Measurements from ENCODE around the gene PROP1. TPM values are rescaled to one million over a fixed set of nuclear protein-coding genes. Genes with fewer than 3 reads are reported as not detected.
"Not testable (repeated sequence)": the region's sequence is repeated elsewhere in the genome, so short reads cannot be mapped to it uniquely, and the experiment has no call there.

Gene PROP1
- total and polyA plus RNA-seq, 3 experiments from 2014 or later: not detected

DNA sequence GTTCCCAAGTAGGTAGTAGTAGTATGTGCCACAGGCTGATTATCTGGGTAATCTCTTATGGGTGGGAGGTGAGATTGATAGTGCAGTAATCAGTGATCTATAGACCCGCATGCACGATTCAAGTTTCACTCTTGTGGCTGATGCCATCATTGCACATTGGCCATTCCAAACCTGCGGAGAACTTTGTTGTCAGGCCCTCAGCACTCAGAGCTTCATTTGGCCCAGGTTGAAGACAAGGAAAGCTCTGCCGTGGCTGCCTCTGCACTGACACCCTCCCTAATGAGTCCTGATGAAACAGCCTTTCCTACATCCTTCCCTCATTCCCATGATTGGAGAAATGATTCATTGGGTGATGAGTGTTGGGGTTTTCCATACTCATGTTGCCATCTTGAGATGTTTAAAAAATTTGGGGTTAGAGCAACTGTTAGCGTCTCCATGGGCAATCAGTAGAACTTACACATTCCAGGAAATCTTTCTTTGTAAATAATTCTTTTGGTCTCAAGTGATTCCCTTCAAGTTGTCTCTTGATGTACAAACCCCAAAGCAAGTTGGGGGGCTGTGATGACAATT is 22.9 kb downstream of the PROP1 start:
- no peak for DNase-seq
- Mint-ChIP-seq H3K9me3 (peaks cover 0 to 30% (median 3%) of the 10 kb centered on the region in 5 donors), H3K4me1 (no peaks in the 10 kb centered on the region), H3K27ac (no peak overlapping the region), H3K4me3 (no peak overlapping the region), H3K36me3 (peaks cover 0 to 11% (median 3%) of the 10 kb centered on the region in 3 donors), H3K27me3 (peaks cover 0 to 12% of the 10 kb centered on the region in 2 donors)
- H3K27me3 ChIP-seq (ENCODE audit: insufficient read depth, low read length, poor library complexity, severe bottlenecking): no peaks in the 10 kb centered on the region
- ChIA-PET POLR2A (no interaction called here), CTCF (no interaction called here)
- H3K27ac ChIP-seq (ENCODE audit: low read depth, low read length): no peak overlapping the region
- no peaks in the 10 kb centered on the region for H3K36me3 ChIP-seq (ENCODE audit: insufficient read depth, low read length)
- no peaks in the 10 kb centered on the region for H3K9me3 ChIP-seq (ENCODE audit: low read length)
- H3K4me3 ChIP-seq (ENCODE audit: low read length): no peak overlapping the region
- no peaks in the 10 kb centered on the region for H3K4me1 ChIP-seq (ENCODE audit: insufficient read depth, low read length)

DNA sequence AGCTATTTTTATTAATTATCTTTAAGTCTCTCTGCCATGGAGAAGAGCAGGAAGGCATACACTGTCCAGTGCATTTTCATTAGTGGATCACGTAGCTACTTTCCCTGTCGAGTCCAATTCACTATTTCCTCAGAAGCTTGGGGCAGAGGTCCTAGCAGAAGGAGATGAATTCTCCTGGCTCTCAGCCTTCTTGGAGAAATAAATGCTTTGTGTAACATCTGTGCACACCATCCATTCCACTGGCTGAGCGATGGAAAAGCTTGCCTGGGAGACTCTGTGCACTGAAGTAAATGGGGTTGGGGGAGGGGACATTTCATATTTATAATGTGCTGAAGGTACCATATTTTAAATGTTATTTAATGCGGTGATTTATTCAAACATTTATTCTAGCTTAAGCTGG is 23.4 kb downstream of the PROP1 start:
- no peaks in the 10 kb centered on the region for H3K27me3 ChIP-seq (ENCODE audit: insufficient read depth, low read length, poor library complexity, severe bottlenecking)
- Mint-ChIP-seq H3K4me3 (no peak overlapping the region), H3K36me3 (peaks cover 0 to 11% (median 3%) of the 10 kb centered on the region in 3 donors), H3K27ac (no peak overlapping the region), H3K9me3 (peaks cover 0 to 30% (median 3%) of the 10 kb centered on the region in 5 donors), H3K4me1 (no peaks in the 10 kb centered on the region), H3K27me3 (peaks cover 0 to 12% of the 10 kb centered on the region in 2 donors)
- ChIA-PET CTCF (no interaction called here), POLR2A (no interaction called here)
- H3K9me3 ChIP-seq (ENCODE audit: low read length): no peaks in the 10 kb centered on the region
- H3K27ac ChIP-seq (ENCODE audit: low read depth, low read length): no peak overlapping the region
- H3K4me3 ChIP-seq (ENCODE audit: low read length): no peak overlapping the region
- H3K36me3 ChIP-seq (ENCODE audit: insufficient read depth, low read length): no peaks in the 10 kb centered on the region
- no peaks in the 10 kb centered on the region for H3K4me1 ChIP-seq (ENCODE audit: insufficient read depth, low read length)
- DNase-seq: no peak

DNA sequence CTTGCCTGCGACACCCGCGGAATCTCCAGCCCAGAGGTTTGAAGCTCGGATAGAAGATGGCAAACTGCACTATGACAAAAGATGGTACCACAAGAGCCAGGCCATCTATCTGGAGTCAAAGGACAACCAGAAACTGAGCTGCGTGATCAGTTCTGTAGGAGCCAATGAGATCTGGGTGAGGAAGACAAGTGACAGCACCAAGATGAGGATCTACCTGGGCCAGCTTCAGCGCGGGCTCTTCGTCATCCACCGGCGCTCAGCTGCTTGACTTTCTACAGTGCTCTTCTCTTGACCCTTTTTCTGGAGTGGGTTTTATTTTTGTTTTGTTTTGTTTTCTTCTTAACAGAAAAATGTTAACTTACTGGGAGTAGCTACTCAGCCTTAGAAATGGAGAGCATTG is 24.0 kb downstream of the PROP1 start:
- H3K36me3 ChIP-seq (ENCODE audit: insufficient read depth, low read length); DNase-seq; H3K27ac Mint-ChIP-seq; H3K4me1 Mint-ChIP-seq; H3K9me3 ChIP-seq (ENCODE audit: low read length); H3K27ac ChIP-seq (ENCODE audit: low read depth, low read length); H3K4me1 ChIP-seq (ENCODE audit: insufficient read depth, low read length); POLR2A ChIA-PET; H3K4me3 Mint-ChIP-seq; H3K27me3 ChIP-seq (ENCODE audit: insufficient read depth, low read length, poor library complexity, severe bottlenecking); H3K4me3 ChIP-seq (ENCODE audit: low read length): not testable (repeated sequence)
- peaks cover 0 to 30% (median 3%) of the 10 kb centered on the region in 5 donors for H3K9me3 Mint-ChIP-seq
- H3K27me3 Mint-ChIP-seq: peaks cover 0 to 12% of the 10 kb centered on the region in 2 donors
- CTCF ChIA-PET: interaction anchor here (0.9 kb wide), 1 partner anchor 12 kb away, joined by 3 read pairs; no protein-coding TSS in a partner anchor
- peaks cover 0 to 11% (median 3%) of the 10 kb centered on the region in 3 donors for H3K36me3 Mint-ChIP-seq

DNA sequence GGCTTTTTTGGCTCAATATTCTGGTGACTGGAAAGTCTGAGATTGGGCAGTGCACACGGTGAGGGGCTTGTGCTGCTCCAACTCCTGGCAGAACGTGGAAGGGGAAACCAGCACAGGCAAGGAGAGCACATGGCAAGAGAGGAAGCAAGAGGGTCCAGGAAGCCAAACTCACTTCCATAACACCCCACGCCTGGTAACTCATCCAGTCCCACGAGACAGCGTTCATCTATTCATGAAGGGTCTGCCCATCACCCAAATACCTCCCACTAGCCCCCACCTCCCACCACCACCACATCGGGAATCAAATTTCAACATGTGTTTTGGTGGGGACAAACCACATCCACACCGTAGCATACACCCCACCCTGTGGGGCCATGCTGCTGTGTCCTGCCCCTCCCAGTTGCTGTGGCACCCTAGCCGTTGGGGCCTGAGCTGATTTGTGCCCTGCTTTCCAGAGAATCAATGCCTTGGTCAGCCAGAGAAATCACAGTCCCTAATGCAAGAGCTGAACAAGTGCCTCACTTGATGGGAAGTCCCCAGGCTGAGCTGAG is 27.3 kb downstream of the PROP1 start:
- H3K27me3 Mint-ChIP-seq: no peaks in the 10 kb centered on the region
- Histone ChIP-seq H3K9me3 (ENCODE audit: low read length) (no peaks in the 10 kb centered on the region), H3K36me3 (ENCODE audit: insufficient read depth, low read length) (no peaks in the 10 kb centered on the region), H3K27ac (ENCODE audit: low read depth, low read length) (no peak overlapping the region), H3K4me1 (ENCODE audit: insufficient read depth, low read length) (no peaks in the 10 kb centered on the region), H3K27me3 (ENCODE audit: insufficient read depth, low read length, poor library complexity, severe bottlenecking) (no peaks in the 10 kb centered on the region), H3K4me3 (ENCODE audit: low read length) (no peak overlapping the region)
- no peak overlapping the region for H3K27ac Mint-ChIP-seq
- H3K4me1 Mint-ChIP-seq: peaks cover 3 to 9% (median 7%) of the 10 kb centered on the region in 3 donors
- peaks cover 0 to 8% (median 0%) of the 10 kb centered on the region in 3 donors for H3K36me3 Mint-ChIP-seq
- peaks cover 0 to 16% (median 2%) of the 10 kb centered on the region in 5 donors for H3K9me3 Mint-ChIP-seq
- H3K4me3 Mint-ChIP-seq: no peak overlapping the region
- ChIA-PET CTCF (no interaction called here), POLR2A (no interaction called here)
- DNase-seq: no peak

DNA sequence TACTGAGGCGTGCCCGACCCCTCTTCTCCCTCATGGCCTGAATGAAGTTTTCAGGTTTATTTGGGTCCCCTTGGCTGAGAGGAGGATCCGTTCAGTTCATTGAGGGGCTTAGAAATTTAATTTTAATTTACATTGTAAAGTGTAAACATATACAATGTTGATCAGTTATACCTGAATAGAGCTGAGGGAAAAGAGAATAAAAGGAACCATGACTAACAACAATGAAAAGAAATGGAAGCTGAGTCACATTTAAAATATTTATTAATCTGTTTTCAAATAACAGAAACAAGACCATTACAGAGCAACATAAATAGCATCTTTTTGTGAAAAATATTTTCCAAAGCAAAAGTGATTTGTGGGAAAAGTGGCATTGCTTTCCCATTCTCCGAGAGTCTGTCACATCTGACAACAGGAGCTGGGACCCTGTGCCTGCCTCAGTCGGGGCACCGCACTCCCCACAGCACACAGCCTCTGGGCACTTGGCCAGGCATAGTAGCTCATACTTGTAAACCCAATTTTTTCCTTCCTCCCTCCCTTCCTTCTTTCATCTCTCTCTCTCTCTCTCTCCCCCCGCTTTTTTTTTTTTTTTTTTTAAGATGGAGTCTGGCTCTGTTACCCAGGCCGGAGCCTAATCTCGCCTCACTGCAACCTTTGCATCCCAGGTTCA is 28.7 kb downstream of the PROP1 start:
- POLR2A ChIA-PET: no interaction called here
- Mint-ChIP-seq H3K9me3 (peaks cover 0 to 12% (median 2%) of the 10 kb centered on the region in 5 donors), H3K4me1 (peaks cover 3 to 9% (median 7%) of the 10 kb centered on the region in 3 donors), H3K27me3 (no peaks in the 10 kb centered on the region), H3K27ac (no peak overlapping the region), H3K36me3 (peaks cover 0 to 10% (median 2%) of the 10 kb centered on the region in 3 donors), H3K4me3 (no peak overlapping the region)
- Histone ChIP-seq H3K9me3 (ENCODE audit: low read length) (no peaks in the 10 kb centered on the region), H3K4me3 (ENCODE audit: low read length) (no peak overlapping the region), H3K4me1 (ENCODE audit: insufficient read depth, low read length) (no peaks in the 10 kb centered on the region), H3K27ac (ENCODE audit: low read depth, low read length) (no peak overlapping the region), H3K36me3 (ENCODE audit: insufficient read depth, low read length) (no peaks in the 10 kb centered on the region), H3K27me3 (ENCODE audit: insufficient read depth, low read length, poor library complexity, severe bottlenecking) (no peaks in the 10 kb centered on the region)
- DNase-seq: no peak
- CTCF ChIA-PET: no interaction called here

DNA sequence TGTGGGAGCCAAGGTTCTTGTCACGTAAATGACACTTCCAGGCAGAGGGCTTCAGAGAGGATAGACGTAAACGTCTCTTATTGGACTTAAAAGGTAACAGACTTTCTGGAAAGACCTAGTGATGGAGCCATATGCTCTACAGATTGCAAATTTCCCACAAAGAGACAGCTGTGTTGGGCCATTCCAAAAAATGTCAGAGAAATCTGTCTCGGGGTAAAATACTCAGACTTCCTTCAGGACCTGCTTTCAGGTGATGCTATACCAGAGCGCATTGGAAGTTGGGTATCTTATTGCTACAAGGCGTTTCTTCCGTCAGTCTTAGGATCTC is 29.2 kb downstream of the PROP1 start:
- H3K4me3 Mint-ChIP-seq: no peak overlapping the region
- no peak overlapping the region for H3K27ac Mint-ChIP-seq
- peaks cover 0 to 7% (median 2%) of the 10 kb centered on the region in 5 donors for H3K9me3 Mint-ChIP-seq
- Histone ChIP-seq H3K36me3 (ENCODE audit: insufficient read depth, low read length) (no peaks in the 10 kb centered on the region), H3K4me3 (ENCODE audit: low read length) (no peak overlapping the region), H3K9me3 (ENCODE audit: low read length) (no peaks in the 10 kb centered on the region), H3K27me3 (ENCODE audit: insufficient read depth, low read length, poor library complexity, severe bottlenecking) (no peaks in the 10 kb centered on the region), H3K27ac (ENCODE audit: low read depth, low read length) (no peak overlapping the region), H3K4me1 (ENCODE audit: insufficient read depth, low read length) (no peaks in the 10 kb centered on the region)
- ChIA-PET CTCF (no interaction called here), POLR2A (no interaction called here)
- DNase-seq: no peak
- H3K27me3 Mint-ChIP-seq: no peaks in the 10 kb centered on the region
- H3K4me1 Mint-ChIP-seq: peaks cover 3 to 9% (median 7%) of the 10 kb centered on the region in 3 donors
- H3K36me3 Mint-ChIP-seq: peaks cover 0 to 10% (median 2%) of the 10 kb centered on the region in 3 donors

DNA sequence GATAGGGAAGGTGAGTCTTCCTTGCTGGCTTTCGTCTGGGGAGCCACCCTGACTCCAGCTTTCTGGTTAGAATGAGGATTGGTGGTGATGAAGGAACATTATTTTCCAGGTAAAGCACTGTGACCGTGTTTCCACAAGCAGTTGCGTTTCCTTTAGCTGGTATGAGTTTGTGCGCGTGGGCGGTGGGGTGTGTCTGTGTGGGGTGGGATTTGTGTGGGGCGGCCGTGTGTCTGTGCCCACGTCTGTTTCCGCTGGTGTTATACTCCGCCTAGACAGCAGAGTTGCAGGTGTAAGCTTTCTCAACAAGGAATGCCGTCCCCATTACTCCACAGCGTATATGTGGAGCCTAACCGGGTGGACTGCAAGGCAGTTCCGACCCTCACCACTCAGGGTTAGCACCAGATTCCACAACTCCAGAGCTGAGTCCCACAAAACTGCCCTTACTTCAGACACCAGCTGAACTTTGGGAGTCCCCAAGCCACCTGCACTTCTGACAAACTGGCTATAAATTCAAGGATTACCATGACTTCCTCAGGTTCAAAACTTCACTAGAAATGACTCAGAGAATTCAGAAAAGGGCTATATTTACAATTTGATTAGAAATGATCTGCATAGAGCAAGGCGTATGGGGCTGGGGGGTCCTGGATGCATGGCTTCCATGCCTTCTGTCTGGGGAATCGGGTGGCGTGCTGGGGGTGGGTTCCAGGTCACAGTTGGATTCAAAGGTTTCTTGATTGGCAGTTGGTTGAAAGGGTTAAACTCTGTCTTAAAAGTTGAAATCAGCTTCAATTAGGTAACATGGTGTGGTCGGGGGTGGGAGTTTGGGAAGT is 29.8 kb downstream of the PROP1 start:
- no peak overlapping the region for H3K4me3 Mint-ChIP-seq
- no peaks in the 10 kb centered on the region for H3K9me3 ChIP-seq (ENCODE audit: low read length)
- no peaks in the 10 kb centered on the region for H3K4me1 ChIP-seq (ENCODE audit: insufficient read depth, low read length)
- H3K36me3 Mint-ChIP-seq: peaks cover 0 to 10% (median 2%) of the 10 kb centered on the region in 3 donors
- peaks cover 0 to 2% (median 2%) of the 10 kb centered on the region in 5 donors for H3K9me3 Mint-ChIP-seq
- CTCF ChIA-PET: no interaction called here
- no peak overlapping the region for H3K4me3 ChIP-seq (ENCODE audit: low read length)
- H3K27me3 ChIP-seq (ENCODE audit: insufficient read depth, low read length, poor library complexity, severe bottlenecking): no peaks in the 10 kb centered on the region
- no peak overlapping the region for H3K27ac Mint-ChIP-seq
- POLR2A ChIA-PET: no interaction called here
- no peak for DNase-seq
- no peaks in the 10 kb centered on the region for H3K27me3 Mint-ChIP-seq
- H3K27ac ChIP-seq (ENCODE audit: low read depth, low read length): no peak overlapping the region
- peaks cover 3 to 9% (median 7%) of the 10 kb centered on the region in 3 donors for H3K4me1 Mint-ChIP-seq
- H3K36me3 ChIP-seq (ENCODE audit: insufficient read depth, low read length): no peaks in the 10 kb centered on the region

DNA sequence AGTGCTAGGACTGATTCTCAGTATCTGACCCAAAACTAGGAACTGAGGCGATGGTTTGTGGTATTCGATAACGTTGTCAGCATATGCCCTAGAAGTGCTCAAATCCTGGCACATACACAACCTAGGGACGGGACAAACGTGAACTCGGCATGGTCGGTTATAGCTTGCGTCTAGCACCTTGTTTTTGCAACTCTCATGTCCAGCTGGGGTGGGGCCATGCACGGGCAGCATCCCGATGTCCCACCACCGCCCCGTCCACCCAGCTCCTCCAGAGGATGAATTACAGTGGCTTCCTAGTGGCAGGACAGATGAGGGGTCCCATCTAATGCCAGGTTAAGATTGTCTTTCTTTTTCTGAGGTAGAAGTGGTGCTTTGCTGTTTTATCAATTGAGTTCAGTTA is 31.6 kb downstream of the PROP1 start:
- H3K4me1 Mint-ChIP-seq: peaks cover 3 to 9% (median 7%) of the 10 kb centered on the region in 3 donors
- Histone ChIP-seq H3K27ac (ENCODE audit: low read depth, low read length) (no peak overlapping the region), H3K4me3 (ENCODE audit: low read length) (no peak overlapping the region), H3K36me3 (ENCODE audit: insufficient read depth, low read length) (no peaks in the 10 kb centered on the region), H3K27me3 (ENCODE audit: insufficient read depth, low read length, poor library complexity, severe bottlenecking) (no peaks in the 10 kb centered on the region), H3K9me3 (ENCODE audit: low read length) (no peaks in the 10 kb centered on the region), H3K4me1 (ENCODE audit: insufficient read depth, low read length) (no peaks in the 10 kb centered on the region)
- no peaks in the 10 kb centered on the region for H3K27me3 Mint-ChIP-seq
- no peak overlapping the region for H3K27ac Mint-ChIP-seq
- DNase-seq: no peak
- peaks cover 0 to 7% (median 2%) of the 10 kb centered on the region in 3 donors for H3K36me3 Mint-ChIP-seq
- ChIA-PET CTCF (interaction anchor here (1.5 kb wide), 1 partner anchor 11 kb away, joined by 3 read pairs; no protein-coding TSS in a partner anchor), POLR2A (no interaction called here)
- no peak overlapping the region for H3K4me3 Mint-ChIP-seq
- H3K9me3 Mint-ChIP-seq: no peaks in the 10 kb centered on the region

Data from CD8-positive, alpha-beta memory T cell (primary cell).